ENCODE results near the gene CALML3. TPM values are rescaled to one million over a fixed set of nuclear protein-coding genes. Genes with fewer than 3 reads are reported as not detected.
A peak's percentile ranks its signal among the peaks of the same experiment; 100 is the strongest.

Gene CALML3
- total RNA-seq, 1 experiment from 2014 or later = not detected

- no peak overlapping the region for H3K27ac ChIP-seq (ENCODE audit: insufficient read length, low read depth, low read length)
- H3K27ac Mint-ChIP-seq = peak overlapping the region in 1 of 3 experiments; percentile 25; a peak in 1 of 7 replicates
- H3K4me3 Mint-ChIP-seq = no peak overlapping the region
- no peak overlapping the region for H2BK12ac ChIP-seq (ENCODE audit: insufficient read length, low read depth, low read length)
- no peak overlapping the region for H3K23ac ChIP-seq (ENCODE audit: insufficient read length, low read depth, low read length)
- H3K79me2 ChIP-seq (ENCODE audit: insufficient read depth, low read length) = no peaks in the 10 kb centered on the region
- H3K9me3 Mint-ChIP-seq = no peaks in the 10 kb centered on the region
- no peak overlapping the region for H3K9ac ChIP-seq (ENCODE audit: extremely low read depth, insufficient read length, low read length)
- no peak overlapping the region for H2BK15ac ChIP-seq (ENCODE audit: low read depth, low read length)
- no peaks in the 10 kb centered on the region for H3K4me1 ChIP-seq (ENCODE audit: insufficient read depth, low read length)
- no peak overlapping the region for H2AFZ ChIP-seq (ENCODE audit: low read length)
- no peak for DNase-seq
- no peaks in the 10 kb centered on the region for H3K27me3 ChIP-seq (ENCODE audit: insufficient read depth, low read length)
- no peak overlapping the region for H3K4me2 ChIP-seq (ENCODE audit: insufficient read depth, insufficient read length, low read length)
- no peaks in the 10 kb centered on the region; a peak in 1 of 7 replicates for H3K36me3 Mint-ChIP-seq (ENCODE audit: insufficient read depth in 1 of 3, low read depth in 3 of 3)
- no peak overlapping the region for H2BK120ac ChIP-seq (ENCODE audit: low read depth, low read length, poor library complexity, severe bottlenecking)
- H4K20me1 ChIP-seq (ENCODE audit: control insufficient read depth, insufficient read depth, insufficient read length) = no peaks in the 10 kb centered on the region
- no CpG with 5 or more reads among the region's 8 CpGs for WGBS (ENCODE audit: extremely low coverage, insufficient read length, low lambda C conversion rate)
- no peaks in the 10 kb centered on the region for H3K9me3 ChIP-seq (ENCODE audit: control insufficient read depth, low read depth, low read length)
- no peak overlapping the region for H4K5ac ChIP-seq (ENCODE audit: insufficient read length, low read depth, low read length)
- no peak overlapping the region for H3K4ac ChIP-seq (ENCODE audit: low read depth, low read length)
- peaks cover 4 to 11% of the 10 kb centered on the region in 2 experiments for H3K4me1 Mint-ChIP-seq
- H3K14ac ChIP-seq (ENCODE audit: insufficient read depth, low read length) = no peak overlapping the region
- H2BK20ac ChIP-seq (ENCODE audit: low read depth, low read length, poor library complexity, severe bottlenecking) = no peak overlapping the region
- no peak overlapping the region for H3K18ac ChIP-seq (ENCODE audit: insufficient read length, low read depth, low read length)
- H3K79me1 ChIP-seq (ENCODE audit: insufficient read depth, low read depth, low read length, poor library complexity, severe bottlenecking) = no peaks in the 10 kb centered on the region
- no peak overlapping the region for H4K8ac ChIP-seq (replicated peaks; ENCODE audit: insufficient read length, low read depth, low read length)
- no peaks in the 10 kb centered on the region for H3K23me2 ChIP-seq (ENCODE audit: insufficient read length, low read depth, low read length, poor library complexity, severe bottlenecking)
- no peak overlapping the region for H3T11ph ChIP-seq (ENCODE audit: low read length)
- no peak overlapping the region for H4K91ac ChIP-seq (ENCODE audit: insufficient read length, low read depth, low read length)
- H2AK5ac ChIP-seq (ENCODE audit: insufficient read length, low read length) = no peak overlapping the region
- peaks cover 1% of the 10 kb centered on the region; the same call in 1 of the 2 replicates for H3K27me3 Mint-ChIP-seq (ENCODE audit: low read depth)
- no peak overlapping the region for H2BK5ac ChIP-seq (ENCODE audit: insufficient read length, low read length)
- TF ChIP-seq, protein P1, sequence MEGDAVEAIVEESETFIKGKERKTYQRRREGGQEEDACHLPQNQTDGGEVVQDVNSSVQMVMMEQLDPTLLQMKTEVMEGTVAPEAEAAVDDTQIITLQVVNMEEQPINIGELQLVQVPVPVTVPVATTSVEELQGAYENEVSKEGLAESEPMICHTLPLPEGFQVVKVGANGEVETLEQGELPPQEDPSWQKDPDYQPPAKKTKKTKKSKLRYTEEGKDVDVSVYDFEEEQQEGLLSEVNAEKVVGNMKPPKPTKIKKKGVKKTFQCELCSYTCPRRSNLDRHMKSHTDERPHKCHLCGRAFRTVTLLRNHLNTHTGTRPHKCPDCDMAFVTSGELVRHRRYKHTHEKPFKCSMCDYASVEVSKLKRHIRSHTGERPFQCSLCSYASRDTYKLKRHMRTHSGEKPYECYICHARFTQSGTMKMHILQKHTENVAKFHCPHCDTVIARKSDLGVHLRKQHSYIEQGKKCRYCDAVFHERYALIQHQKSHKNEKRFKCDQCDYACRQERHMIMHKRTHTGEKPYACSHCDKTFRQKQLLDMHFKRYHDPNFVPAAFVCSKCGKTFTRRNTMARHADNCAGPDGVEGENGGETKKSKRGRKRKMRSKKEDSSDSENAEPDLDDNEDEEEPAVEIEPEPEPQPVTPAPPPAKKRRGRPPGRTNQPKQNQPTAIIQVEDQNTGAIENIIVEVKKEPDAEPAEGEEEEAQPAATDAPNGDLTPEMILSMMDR (conservative IDR thresholded peaks at IDR 0.05) = no peak
- no peak overlapping the region for H3K56ac ChIP-seq (ENCODE audit: insufficient read length, low read depth, low read length)
Observed at GRCh38 chr10:5565205-5565545, 40.4 kb downstream of the CALML3 start.

Measured in H9 (cell line).